Measurements from ENCODE around the gene FZD7.

Gene FZD7

DNA sequence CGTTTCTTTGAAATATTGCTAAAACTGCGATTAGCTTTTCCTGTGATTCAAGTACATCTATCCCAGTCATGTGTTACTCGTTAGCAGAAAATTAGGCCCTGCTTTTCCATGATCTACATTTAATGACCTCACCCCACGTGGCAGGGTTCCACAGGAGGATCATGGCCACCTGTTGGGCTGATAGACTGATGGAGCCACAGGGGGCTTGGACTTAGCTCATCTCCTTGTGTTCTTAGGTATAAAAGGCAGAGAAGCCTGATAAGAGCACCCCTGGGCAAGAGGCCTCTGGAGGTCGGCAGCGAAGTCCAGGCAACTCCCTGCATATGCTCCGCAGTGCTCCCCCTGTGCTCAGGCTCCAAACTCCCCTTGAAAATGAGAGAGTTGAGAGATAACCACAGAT lies 12.9 kb downstream of the FZD7 start:
- DNase-seq (ENCODE audit: low spot score) = no peak
- CTCF ChIA-PET = no interaction called here
- H3K27ac ChIP-seq = no peak overlapping the region
- POLR2A ChIA-PET (ENCODE audit: low non-redundant PET) = no interaction called here
- TF ChIP-seq, protein P1, sequence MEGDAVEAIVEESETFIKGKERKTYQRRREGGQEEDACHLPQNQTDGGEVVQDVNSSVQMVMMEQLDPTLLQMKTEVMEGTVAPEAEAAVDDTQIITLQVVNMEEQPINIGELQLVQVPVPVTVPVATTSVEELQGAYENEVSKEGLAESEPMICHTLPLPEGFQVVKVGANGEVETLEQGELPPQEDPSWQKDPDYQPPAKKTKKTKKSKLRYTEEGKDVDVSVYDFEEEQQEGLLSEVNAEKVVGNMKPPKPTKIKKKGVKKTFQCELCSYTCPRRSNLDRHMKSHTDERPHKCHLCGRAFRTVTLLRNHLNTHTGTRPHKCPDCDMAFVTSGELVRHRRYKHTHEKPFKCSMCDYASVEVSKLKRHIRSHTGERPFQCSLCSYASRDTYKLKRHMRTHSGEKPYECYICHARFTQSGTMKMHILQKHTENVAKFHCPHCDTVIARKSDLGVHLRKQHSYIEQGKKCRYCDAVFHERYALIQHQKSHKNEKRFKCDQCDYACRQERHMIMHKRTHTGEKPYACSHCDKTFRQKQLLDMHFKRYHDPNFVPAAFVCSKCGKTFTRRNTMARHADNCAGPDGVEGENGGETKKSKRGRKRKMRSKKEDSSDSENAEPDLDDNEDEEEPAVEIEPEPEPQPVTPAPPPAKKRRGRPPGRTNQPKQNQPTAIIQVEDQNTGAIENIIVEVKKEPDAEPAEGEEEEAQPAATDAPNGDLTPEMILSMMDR (conservative IDR thresholded peaks at IDR 0.05; ENCODE audit: low read depth) = no peak

DNA sequence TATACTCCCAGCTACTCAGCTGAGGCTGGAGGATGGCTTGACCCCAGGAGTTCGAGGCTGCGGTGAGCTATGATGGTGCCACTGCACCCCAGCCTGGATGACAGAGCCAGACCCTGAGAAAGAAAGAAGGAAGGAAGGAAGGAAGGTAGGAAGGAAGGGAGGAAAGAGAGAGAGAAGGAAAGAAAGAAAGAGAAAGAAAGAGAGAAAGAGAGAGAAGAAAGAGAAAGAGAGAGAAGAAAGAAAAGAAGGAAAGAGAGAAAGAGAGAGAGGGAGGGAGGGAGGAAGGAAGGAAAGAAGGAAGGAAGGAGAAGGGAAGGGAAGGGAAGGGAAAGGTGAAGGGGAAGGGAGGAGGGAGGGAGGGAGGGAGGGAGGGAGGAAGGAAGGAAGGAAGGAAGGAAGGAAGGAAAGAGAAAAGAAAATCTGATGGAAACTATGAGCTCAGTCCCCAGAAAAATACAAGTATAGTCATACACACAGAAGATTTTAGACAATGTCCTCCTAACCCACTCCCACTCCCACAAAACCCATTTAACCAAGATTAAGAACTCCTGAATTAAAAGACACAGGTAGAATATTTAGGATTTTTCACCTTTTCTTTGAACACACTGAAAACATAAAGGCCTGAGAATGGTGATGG lies 15.6 kb downstream of the FZD7 start:
- POLR2A ChIA-PET (ENCODE audit: low non-redundant PET) = no interaction called here
- CTCF ChIA-PET = no interaction called here
- TF ChIP-seq, protein P1 (conservative IDR thresholded peaks at IDR 0.05; ENCODE audit: low read depth) = no peak
- no peak for DNase-seq (ENCODE audit: low spot score)
- H3K27ac ChIP-seq = no peak overlapping the region

DNA sequence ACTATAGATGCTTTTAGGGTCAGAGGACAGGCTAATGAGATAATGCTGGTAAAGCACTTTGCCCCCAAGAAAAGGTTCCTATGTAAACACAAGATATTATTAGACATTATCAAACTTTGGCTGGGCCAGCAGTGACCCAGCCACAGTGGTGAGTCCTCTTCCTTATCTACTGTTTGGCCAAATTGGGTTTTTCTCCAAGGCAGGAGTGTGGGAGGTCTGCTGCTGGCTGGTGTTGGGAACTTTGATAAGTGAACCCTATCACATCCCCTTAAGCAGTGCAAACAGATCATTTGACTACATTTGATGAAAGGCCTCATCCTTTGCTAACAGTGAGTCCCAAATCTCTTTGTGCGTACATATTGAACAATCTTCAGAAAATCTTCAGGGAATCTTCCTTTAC lies 16.2 kb downstream of the FZD7 start:
- no peak overlapping the region for H3K27ac ChIP-seq
- ChIA-PET POLR2A (ENCODE audit: low non-redundant PET) (no interaction called here), CTCF (no interaction called here)
- DNase-seq (ENCODE audit: low spot score) = no peak
- TF ChIP-seq, protein P1 (conservative IDR thresholded peaks at IDR 0.05; ENCODE audit: low read depth) = no peak

DNA sequence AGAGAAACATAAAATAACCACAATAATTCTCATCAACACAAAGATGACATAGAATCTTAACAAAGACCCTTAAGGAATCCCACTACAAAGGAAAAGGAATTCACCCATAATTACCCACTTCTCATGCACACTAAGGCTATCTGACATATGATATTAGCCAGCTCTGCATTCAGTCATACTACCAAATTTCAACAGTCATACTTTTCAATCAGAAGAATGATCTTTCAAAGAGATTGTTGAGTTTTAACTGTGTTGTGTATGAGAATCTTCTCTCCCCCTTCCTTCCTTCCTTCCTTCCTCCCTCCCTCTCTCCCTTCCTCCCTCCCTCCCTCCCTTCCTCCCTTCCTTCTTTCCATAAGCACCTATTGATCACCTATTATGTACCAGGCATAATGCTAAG lies 17.0 kb downstream of the FZD7 start:
- TF ChIP-seq, protein P1 (conservative IDR thresholded peaks at IDR 0.05; ENCODE audit: low read depth) = no peak
- ChIA-PET CTCF (interaction anchor here (0.7 kb wide), 1 partner anchor 95 kb away, joined by 4 read pairs; no protein-coding TSS in a partner anchor), POLR2A (ENCODE audit: low non-redundant PET) (no interaction called here)
- DNase-seq (ENCODE audit: low spot score) = no peak
- no peak overlapping the region for H3K27ac ChIP-seq

DNA sequence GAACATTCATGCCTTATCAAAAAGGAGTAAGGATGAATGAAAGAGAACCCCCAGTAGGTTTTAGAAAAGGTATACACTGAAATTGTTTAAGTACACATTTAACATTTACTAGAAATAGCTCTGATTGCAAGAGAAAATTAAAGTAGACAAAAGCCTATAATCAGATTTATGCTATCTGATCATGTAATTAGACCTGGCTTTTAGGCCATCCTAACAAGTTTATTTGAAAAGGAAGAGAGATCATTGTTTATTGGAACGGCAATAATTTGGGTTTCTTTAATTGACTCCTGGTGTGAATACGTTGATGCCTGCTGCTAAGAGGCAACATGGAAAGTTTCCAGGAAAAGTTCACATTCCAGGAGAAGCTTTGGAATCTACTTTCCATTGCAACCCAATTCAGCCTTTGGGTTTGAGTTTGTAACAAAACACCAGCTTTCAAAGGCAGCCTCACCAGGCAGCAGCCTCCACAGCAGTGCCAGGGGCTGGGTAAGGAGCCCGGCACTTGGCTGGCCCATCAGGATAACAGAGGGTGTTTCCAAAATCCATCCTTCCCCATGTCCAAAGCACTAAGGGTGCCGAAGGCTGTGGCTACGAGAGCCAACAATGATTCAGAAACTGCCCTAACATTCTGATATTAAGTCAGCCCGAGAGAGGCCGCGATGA lies 18.0 kb downstream of the FZD7 start:
- TF ChIP-seq, protein P1 (conservative IDR thresholded peaks at IDR 0.05; ENCODE audit: low read depth) = no peak
- DNase-seq (ENCODE audit: low spot score) = no peak
- ChIA-PET CTCF (interaction anchor here (0.6 to 0.7 kb wide), 2 partner anchors 12 to 64 kb away, joined by 3 to 5 read pairs; no protein-coding TSS in a partner anchor), POLR2A (ENCODE audit: low non-redundant PET) (no interaction called here)
- H3K27ac ChIP-seq = no peak overlapping the region

DNA sequence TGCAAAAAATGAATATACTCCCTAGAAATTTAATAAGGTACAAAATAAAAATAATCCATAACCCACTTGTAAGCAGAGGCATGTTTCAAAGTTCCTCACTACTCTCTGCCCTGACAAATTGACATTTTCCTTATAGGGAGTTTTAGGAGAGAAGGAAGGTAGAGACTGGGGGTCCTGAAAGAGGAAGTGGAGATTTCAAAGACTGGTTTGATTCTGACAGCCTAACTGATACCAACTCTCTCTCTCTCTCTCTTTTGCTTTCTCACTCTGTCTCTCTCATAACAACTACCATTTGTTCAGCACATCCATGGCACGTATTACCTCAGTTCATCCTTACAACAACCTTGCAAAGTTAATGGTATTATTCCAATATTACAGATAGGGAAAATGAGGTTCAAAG lies 18.6 kb downstream of the FZD7 start:
- no peak overlapping the region for H3K27ac ChIP-seq
- TF ChIP-seq, protein P1 (conservative IDR thresholded peaks at IDR 0.05; ENCODE audit: low read depth) = no peak
- ChIA-PET POLR2A (ENCODE audit: low non-redundant PET) (no interaction called here), CTCF (interaction anchor here (0.7 kb wide), 1 partner anchor 11 kb away, joined by 5 read pairs; no protein-coding TSS in a partner anchor)
- no peak for DNase-seq (ENCODE audit: low spot score)

All from RWPE1 (cell line).